Measurements from ENCODE around the gene VPS35. TPM values are rescaled to one million over a fixed set of nuclear protein-coding genes. Genes with fewer than 3 reads are reported as not detected.

VPS35 gene
- total and polyA plus RNA-seq, 11 donors: 16.7 to 118 (median 84.4) TPM

DNA sequence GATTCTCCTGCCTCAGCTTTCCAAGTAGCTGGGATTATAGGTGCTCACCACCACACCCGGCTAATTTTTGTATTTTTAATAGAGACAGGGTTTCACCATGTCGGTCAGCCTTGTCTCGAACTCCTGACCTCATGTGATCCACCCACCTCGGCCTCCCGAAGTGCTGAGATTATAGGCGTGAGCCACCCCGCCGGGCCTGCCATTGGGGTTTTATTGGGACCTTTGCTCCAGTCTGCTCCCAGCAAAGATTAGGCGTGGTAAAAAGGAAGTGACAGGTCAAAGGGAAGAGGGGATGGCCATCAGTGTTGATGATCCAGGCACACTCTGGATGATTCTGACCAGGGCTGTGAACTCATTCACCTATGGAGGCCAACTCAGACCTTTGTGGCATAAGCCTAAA is 38.7 kb upstream of the VPS35 start:
- no peak for TF ChIP-seq POLR2A (IDR thresholded peaks at IDR 0.05)
- TF ChIP-seq, protein P1, sequence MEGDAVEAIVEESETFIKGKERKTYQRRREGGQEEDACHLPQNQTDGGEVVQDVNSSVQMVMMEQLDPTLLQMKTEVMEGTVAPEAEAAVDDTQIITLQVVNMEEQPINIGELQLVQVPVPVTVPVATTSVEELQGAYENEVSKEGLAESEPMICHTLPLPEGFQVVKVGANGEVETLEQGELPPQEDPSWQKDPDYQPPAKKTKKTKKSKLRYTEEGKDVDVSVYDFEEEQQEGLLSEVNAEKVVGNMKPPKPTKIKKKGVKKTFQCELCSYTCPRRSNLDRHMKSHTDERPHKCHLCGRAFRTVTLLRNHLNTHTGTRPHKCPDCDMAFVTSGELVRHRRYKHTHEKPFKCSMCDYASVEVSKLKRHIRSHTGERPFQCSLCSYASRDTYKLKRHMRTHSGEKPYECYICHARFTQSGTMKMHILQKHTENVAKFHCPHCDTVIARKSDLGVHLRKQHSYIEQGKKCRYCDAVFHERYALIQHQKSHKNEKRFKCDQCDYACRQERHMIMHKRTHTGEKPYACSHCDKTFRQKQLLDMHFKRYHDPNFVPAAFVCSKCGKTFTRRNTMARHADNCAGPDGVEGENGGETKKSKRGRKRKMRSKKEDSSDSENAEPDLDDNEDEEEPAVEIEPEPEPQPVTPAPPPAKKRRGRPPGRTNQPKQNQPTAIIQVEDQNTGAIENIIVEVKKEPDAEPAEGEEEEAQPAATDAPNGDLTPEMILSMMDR (IDR thresholded peaks at IDR 0.05): no peak
- H3K4me1 ChIP-seq: peaks cover 0 to 38% (median 21%) of the 10 kb centered on the region in 12 donors
- peaks cover 0 to 9% (median 0%) of the 10 kb centered on the region in 12 donors for H3K9me3 ChIP-seq
- no peak overlapping the region for H3K4me3 ChIP-seq
- WGBS, 4 donors: 84 to 91% (median 89%) methylated on average over 9 of the region's 9 CpGs
- peak in 1 of 5 donors; percentile 5 for DNase-seq
- peak overlapping the region in 4 of 12 donors; percentile 33 to 84 (median 56) for H3K27ac ChIP-seq
- no peak for ATAC-seq
- peaks cover 0 to 75% (median 19%) of the 10 kb centered on the region in 9 donors for H3K36me3 ChIP-seq
- intact Hi-C loops (cut with DNase I): no loop called here
- H3K27me3 ChIP-seq: no peaks in the 10 kb centered on the region

DNA sequence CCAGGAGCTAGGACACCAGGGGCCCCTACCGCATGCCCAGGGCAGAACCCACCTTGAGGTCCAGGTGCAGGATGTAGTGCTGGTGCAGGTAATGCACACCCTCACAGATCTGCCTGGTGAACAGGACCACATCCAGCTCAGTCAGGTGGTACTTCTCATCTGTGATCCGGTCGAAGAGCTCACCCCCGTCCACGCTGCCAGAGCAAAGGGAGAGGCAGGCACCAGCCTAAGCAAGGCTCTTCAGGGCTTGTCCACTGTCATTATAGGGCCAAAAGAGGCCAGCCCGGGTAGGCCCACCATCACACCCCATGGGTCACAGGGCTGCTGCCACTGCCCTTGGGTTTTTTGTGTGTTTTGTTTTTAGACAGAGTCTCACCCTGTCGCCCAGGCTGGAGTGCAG is 38.2 kb upstream of the VPS35 start:
- TF ChIP-seq POLR2A (IDR thresholded peaks at IDR 0.05): no peak
- TF ChIP-seq, protein P1 (IDR thresholded peaks at IDR 0.05): no peak
- no peak overlapping the region for H3K4me3 ChIP-seq
- DNase-seq: no peak
- H3K4me1 ChIP-seq: peaks cover 0 to 33% (median 16%) of the 10 kb centered on the region in 12 donors
- no peak for ATAC-seq
- 85 to 92% (median 91%) methylated on average over 3 to 7 of the region's 7 CpGs for WGBS, 4 donors
- peaks cover 0 to 79% (median 19%) of the 10 kb centered on the region in 9 donors for H3K36me3 ChIP-seq
- H3K27ac ChIP-seq: peak overlapping the region in 2 of 12 donors; percentile 13 to 84
- peaks cover 0 to 9% (median 0%) of the 10 kb centered on the region in 12 donors for H3K9me3 ChIP-seq
- no peaks in the 10 kb centered on the region for H3K27me3 ChIP-seq
- intact Hi-C loops (cut with DNase I): no loop called here

DNA sequence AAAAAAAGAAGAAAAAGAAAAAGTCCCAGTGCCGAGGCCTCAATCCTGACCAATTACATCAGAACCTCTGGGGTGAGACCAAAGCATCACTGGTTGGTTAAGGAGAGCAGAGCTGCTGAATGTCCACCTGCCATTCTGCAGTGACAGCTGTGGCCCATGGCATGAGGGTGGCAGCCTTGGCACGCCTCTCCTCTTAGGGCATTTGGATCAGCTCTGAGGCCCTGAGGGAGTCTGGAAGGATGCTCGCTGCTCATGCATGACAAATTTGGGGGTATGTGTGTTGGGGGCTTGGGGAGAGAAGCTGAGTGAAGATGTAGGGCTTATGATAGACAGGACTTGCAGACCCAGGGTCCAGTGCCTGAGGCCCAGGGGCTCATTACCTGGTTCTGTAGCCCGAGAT is 32.9 kb upstream of the VPS35 start:
- no peak for DNase-seq
- H3K36me3 ChIP-seq: peaks cover 0 to 96% (median 6%) of the 10 kb centered on the region in 9 donors
- H3K27ac ChIP-seq: no peak overlapping the region
- TF ChIP-seq, protein P1 (IDR thresholded peaks at IDR 0.05): no peak
- TF ChIP-seq POLR2A (IDR thresholded peaks at IDR 0.05): no peak
- H3K4me1 ChIP-seq: peaks cover 0 to 8% (median 0%) of the 10 kb centered on the region in 12 donors
- ATAC-seq: peak; percentile 32 to 58 (median 37)
- intact Hi-C loops (cut with DNase I): no loop called here
- peaks cover 0 to 9% (median 0%) of the 10 kb centered on the region in 12 donors for H3K9me3 ChIP-seq
- WGBS, 4 donors: 68 to 76% (median 71%) methylated on average over 4 of the region's 4 CpGs
- H3K4me3 ChIP-seq: no peak overlapping the region
- H3K27me3 ChIP-seq: no peaks in the 10 kb centered on the region

DNA sequence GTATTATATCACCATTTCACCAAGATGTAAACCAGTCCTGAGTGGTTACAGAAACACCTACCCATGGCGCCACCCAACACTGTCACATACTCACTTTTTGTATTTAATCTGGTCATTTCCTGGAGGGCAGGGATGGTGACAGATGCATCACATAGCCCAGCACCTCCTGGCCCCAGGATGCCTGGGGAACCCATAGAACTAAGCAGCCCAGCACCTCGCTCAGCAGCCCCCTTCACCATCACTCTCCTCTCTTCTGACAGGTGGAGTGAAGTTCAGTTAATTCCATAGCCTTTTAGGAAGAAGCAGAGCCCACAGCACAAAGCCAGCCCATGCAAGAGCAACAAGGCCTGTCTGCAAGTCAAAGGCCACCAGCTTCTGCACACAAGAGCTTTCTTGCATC is 31.6 kb upstream of the VPS35 start:
- H3K27ac ChIP-seq: no peak overlapping the region
- WGBS, 4 donors: 93 to 100% (median 98%) methylated on average over 2 of the region's 2 CpGs
- intact Hi-C loops (cut with DNase I): no loop called here
- H3K27me3 ChIP-seq: no peaks in the 10 kb centered on the region
- H3K4me3 ChIP-seq: no peak overlapping the region
- H3K9me3 ChIP-seq: peaks cover 0 to 3% (median 0%) of the 10 kb centered on the region in 12 donors
- peaks cover 0 to 90% (median 6%) of the 10 kb centered on the region in 9 donors for H3K36me3 ChIP-seq
- ATAC-seq (no peak), DNase-seq (no peak)
- TF ChIP-seq, protein P1 (IDR thresholded peaks at IDR 0.05): no peak
- no peak for TF ChIP-seq POLR2A (IDR thresholded peaks at IDR 0.05)
- peaks cover 0 to 14% (median under 1%) of the 10 kb centered on the region in 12 donors for H3K4me1 ChIP-seq

All from heart left ventricle (tissue), 16 donors.